H1 (cell line): ENCODE results near the gene GNB1. TPM values are rescaled to one million over a fixed set of nuclear protein-coding genes. Genes with fewer than 3 reads are reported as not detected.

Experiments
- NANOG ChIP-seq: IDR thresholded peaks from 2 replicates; pipeline ENCODE4 v1.6.1; 2011; ENCODE audit warnings: low read length, low read depth, mild to moderate bottlenecking, inconsistent platforms; ENCODE audit not compliant: insufficient read depth, poor library complexity, severe bottlenecking
- polyA plus RNA-seq, 7 experiments: library from polyadenylated mRNA; depleted of rRNA in 3 of 7; stranded (reverse) in 5 of 7; unstranded in 2 of 7; fragments of >200 nt in 5 of 7; fragments of 200-250 nt in 2 of 7; gene quantifications; 1 replicate in 5 of 7; 2 replicates in 1 of 7; 4 replicates in 1 of 7; pipeline versions ENCODE4 v1.2.1 to v1.2.3, GENCODE V29; 2011 to 2013; ENCODE audit warnings: missing spikeins in 2 of 7, mixed read lengths in 2 of 7
- total RNA-seq: library from RNA; stranded (reverse); fragmentation: NEBNext Ultra II Directional; extraction: Animal tissue kit (Norgen Biotek cat#: 25700); gene quantifications from 2 replicates; pipeline ENCODE4 v1.2.1, GENCODE V29; 2021

Gene GNB1
- total and polyA plus RNA-seq, 2 of the 8 experiments (the other 6 are each of a cell fraction or from before 2014, with no cell fraction given): 343 to 382 TPM

DNA sequence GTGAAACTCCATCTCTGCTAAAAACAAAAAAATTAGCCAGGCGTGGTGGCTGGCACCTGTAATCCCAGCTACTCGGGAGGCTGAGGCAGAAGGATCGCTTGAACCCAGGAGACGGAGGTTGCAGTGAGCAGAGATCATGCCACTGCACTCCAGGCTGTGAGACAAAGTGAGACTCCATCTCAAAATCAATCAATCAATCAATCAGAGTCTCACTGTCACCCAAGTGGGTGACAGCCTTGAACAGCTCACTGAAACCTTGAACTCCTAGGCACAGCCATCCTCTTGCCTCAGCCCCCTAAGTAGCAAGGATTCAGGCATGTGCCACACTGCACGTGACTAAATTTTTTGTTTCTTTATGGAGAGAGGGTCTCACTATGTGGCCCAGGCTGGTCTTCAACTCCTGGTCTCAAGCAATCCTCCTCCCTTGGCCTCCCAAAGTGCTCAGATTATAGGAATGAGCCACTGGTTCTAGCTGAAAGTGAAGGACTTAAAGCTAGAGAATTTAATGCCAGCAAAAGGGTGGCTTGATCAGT lies 44.4 kb downstream of the GNB1 start (continued):
- TF ChIP-seq NANOG: no peak
